ENCODE results near the gene NEMF.
A peak's percentile ranks its signal among the peaks of the same experiment; 100 is the strongest.

DNA sequence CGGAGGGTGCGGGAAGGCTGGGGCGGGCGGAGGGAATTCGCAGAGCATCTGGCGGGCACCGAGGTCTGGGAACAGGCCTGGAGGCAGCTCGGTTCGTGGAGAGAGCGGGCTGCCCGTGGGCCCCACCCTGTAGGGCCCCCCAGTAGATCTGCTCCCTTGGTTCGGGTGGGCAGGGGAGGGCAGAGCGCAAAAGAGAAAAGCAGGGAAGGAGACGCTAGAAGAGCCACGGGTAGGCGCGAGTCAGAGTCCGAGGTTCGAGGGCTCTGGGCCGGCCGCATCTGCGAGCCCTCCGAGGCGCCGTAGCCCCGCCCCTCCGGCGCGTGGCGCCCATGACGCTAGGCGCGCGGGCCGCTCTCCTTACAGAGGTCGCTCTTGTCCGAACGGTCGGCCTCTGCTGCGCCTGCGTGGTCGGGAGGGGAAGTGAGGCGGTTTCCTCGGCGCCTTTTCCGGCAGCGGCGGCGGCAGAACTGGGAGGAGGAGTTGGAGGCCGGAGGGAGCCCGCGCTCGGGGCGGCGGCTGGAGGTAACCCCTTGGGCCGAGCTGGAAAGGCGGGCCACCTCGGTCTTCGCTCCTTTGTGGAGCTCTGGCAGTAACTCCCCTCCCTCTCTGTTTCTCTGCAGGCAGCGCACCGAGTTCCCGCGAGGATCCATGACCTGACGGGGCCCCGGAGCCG lies 40.2 kb upstream of the NEMF start, which contains the start of gene ARF6:
- TF ChIP-seq YY1 (IDR thresholded peaks at IDR 0.05; ENCODE audit: extremely low read depth, insufficient replicate concordance, low read depth, low read length) (peak; percentile 85), POLR2A (IDR thresholded peaks at IDR 0.05; ENCODE audit: borderline replicate concordance, extremely low read depth, insufficient read depth, insufficient read length) (peak; percentile 73), RAD21 (IDR thresholded peaks at IDR 0.05; ENCODE audit: low read depth) (peak; percentile 43; the same call in 1 of the 2 replicates), JUND (IDR thresholded peaks at IDR 0.05) (no peak), EZH2 (IDR thresholded peaks at IDR 0.05) (no peak), POLR2AphosphoS5 (IDR thresholded peaks at IDR 0.05; ENCODE audit: low read depth, low read length) (peak; percentile 91)
- TF ChIP-seq, protein P1, sequence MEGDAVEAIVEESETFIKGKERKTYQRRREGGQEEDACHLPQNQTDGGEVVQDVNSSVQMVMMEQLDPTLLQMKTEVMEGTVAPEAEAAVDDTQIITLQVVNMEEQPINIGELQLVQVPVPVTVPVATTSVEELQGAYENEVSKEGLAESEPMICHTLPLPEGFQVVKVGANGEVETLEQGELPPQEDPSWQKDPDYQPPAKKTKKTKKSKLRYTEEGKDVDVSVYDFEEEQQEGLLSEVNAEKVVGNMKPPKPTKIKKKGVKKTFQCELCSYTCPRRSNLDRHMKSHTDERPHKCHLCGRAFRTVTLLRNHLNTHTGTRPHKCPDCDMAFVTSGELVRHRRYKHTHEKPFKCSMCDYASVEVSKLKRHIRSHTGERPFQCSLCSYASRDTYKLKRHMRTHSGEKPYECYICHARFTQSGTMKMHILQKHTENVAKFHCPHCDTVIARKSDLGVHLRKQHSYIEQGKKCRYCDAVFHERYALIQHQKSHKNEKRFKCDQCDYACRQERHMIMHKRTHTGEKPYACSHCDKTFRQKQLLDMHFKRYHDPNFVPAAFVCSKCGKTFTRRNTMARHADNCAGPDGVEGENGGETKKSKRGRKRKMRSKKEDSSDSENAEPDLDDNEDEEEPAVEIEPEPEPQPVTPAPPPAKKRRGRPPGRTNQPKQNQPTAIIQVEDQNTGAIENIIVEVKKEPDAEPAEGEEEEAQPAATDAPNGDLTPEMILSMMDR (IDR thresholded peaks at IDR 0.05 in 2 of 3, conservative IDR thresholded peaks at IDR 0.05 in 1 of 3; ENCODE audit: borderline replicate concordance in 1 of 3, insufficient read depth in 1 of 3, low read depth in 2 of 3, low read length in 2 of 3) = no peak
- TF ChIP-seq, protein P2, sequence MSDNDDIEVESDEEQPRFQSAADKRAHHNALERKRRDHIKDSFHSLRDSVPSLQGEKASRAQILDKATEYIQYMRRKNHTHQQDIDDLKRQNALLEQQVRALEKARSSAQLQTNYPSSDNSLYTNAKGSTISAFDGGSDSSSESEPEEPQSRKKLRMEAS (IDR thresholded peaks at IDR 0.05) = peak; percentile 89
